Neural cell (in vitro differentiated cells): ENCODE results near the gene CABYR. TPM values are rescaled to one million over a fixed set of nuclear protein-coding genes. Genes with fewer than 3 reads are reported as not detected.

ENCODE experiments used
- H2AFZ ChIP-seq: fragments of 200-600, 300-800 bp; sonication (generic), shearing (Covaris generic); 2 replicates; pipeline ENCODE4 v1.6.0; 2014; ENCODE audit warnings: low read depth, mild to moderate bottlenecking, antibody characterized with exemption, low read length, moderate library complexity
- H3F3A ChIP-seq: fragments of 200-600 bp; shearing (Covaris generic); 2 replicates; pipeline ENCODE4 v1.6.1; 2016; ENCODE audit warnings: mild to moderate bottlenecking, moderate library complexity, mixed read lengths, antibody characterized with exemption, low read length; ENCODE audit not compliant: insufficient read depth, poor library complexity, severe bottlenecking
- H3K27ac ChIP-seq: fragments of 200-600, 300-800 bp; sonication (generic), shearing (Covaris generic); 2 replicates; pipeline ENCODE4 v1.5.1; 2014; ENCODE audit warnings: mild to moderate bottlenecking, low read length, moderate library complexity
- H3K27me3 ChIP-seq: fragments of 300-800, 200-600 bp; sonication (generic), shearing (Covaris generic); 2 replicates; pipeline ENCODE4 v1.6.0; 2014; ENCODE audit warnings: mild to moderate bottlenecking, low read depth, low read length, moderate library complexity; ENCODE audit not compliant: insufficient read depth
- H3K36me3 ChIP-seq: fragments of 300-800, 200-600 bp; sonication (generic), shearing (Covaris generic); 2 replicates; pipeline ENCODE4 v1.5.1; 2014; ENCODE audit warnings: mild to moderate bottlenecking, antibody characterized with exemption, low read length, moderate library complexity; ENCODE audit not compliant: insufficient read depth
- H3K4me2 ChIP-seq: fragments of 300-800, 200-600 bp; sonication (generic), shearing (Covaris generic); 2 replicates; pipeline ENCODE4 v1.6.0; 2014; ENCODE audit warnings: mild to moderate bottlenecking, low read length
- H3K4me3 ChIP-seq: fragments of 300-800, 200-600 bp; sonication (generic), shearing (Covaris generic); 2 replicates; pipeline ENCODE4 v1.5.1; 2014; ENCODE audit warnings: mild to moderate bottlenecking, low read length, moderate library complexity
- H3K79me2 ChIP-seq: fragments of 200-600 bp; shearing (Covaris generic); replicated peaks from 2 replicates; pipeline ENCODE4 v1.6.0; 2014; ENCODE audit warnings: mild to moderate bottlenecking, low read length, moderate library complexity; ENCODE audit not compliant: insufficient read depth
- H3K9ac ChIP-seq: fragments of 300-800, 200-600 bp; sonication (generic), shearing (Covaris generic); 2 replicates; pipeline ENCODE4 v1.6.1; 2016; ENCODE audit warnings: mild to moderate bottlenecking, low read length, mixed read lengths
- H3K9me2 ChIP-seq: fragments of 200-600 bp; shearing (Covaris generic); 2 replicates; pipeline ENCODE4 v1.6.1; 2016; ENCODE audit warnings: mild to moderate bottlenecking, low read length, mixed read lengths; ENCODE audit not compliant: insufficient read depth
- H3K9me3 ChIP-seq: fragments of 200-600, 300-800 bp; sonication (generic), shearing (Covaris generic); 2 replicates; pipeline ENCODE4 v1.6.1; 2016; ENCODE audit warnings: mild to moderate bottlenecking, mixed run types, low read length, moderate library complexity, mixed read lengths
- H4K20me1 ChIP-seq: fragments of 200-600 bp; shearing (Covaris generic); 2 replicates; pipeline ENCODE4 v1.6.1; 2016; ENCODE audit warnings: mild to moderate bottlenecking, mixed run types; ENCODE audit not compliant: insufficient read depth
- EP300 ChIP-seq: fragments of 450-650 bp; conservative IDR thresholded peaks from 2 replicates; pipeline ENCODE4 v1.6.1; 2014; ENCODE audit warnings: antibody characterized with exemption, mild to moderate bottlenecking, moderate library complexity; ENCODE audit not compliant: poor library complexity, severe bottlenecking
- EZH2 ChIP-seq: fragments of 200-600, 300-800 bp; shearing (Covaris generic), sonication (generic); IDR thresholded peaks from 2 replicates; pipeline ENCODE4 v1.6.1; 2014; ENCODE audit warnings: antibody characterized with exemption, low read length, borderline replicate concordance, mild to moderate bottlenecking; ENCODE audit not compliant: insufficient read depth, poor library complexity, severe bottlenecking
- MXI1 ChIP-seq: fragments of 450-650 bp; conservative IDR thresholded peaks from 2 replicates; pipeline ENCODE4 v1.6.1; 2014; ENCODE audit warnings: antibody characterized with exemption, mild to moderate bottlenecking; ENCODE audit not compliant: poor library complexity, severe bottlenecking
- POLR2AphosphoS5 ChIP-seq: IDR thresholded peaks from 2 replicates; pipeline ENCODE4 v1.6.1; 2012
- RAD21 ChIP-seq: fragments of 450-650 bp; conservative IDR thresholded peaks from 2 replicates; pipeline ENCODE4 v1.6.1; 2014; ENCODE audit warnings: antibody characterized with exemption, mild to moderate bottlenecking, moderate library complexity
- SMC3 ChIP-seq: fragments of 450-650 bp; conservative IDR thresholded peaks from 2 replicates; pipeline ENCODE4 v1.6.1; 2014; ENCODE audit warnings: antibody characterized with exemption, mild to moderate bottlenecking, moderate library complexity; ENCODE audit not compliant: poor library complexity
- TAF1 ChIP-seq: IDR thresholded peaks from 2 replicates; pipeline ENCODE4 v1.6.1; 2012; ENCODE audit warnings: low read depth
- polyA plus RNA-seq: library from polyadenylated mRNA; depleted of rRNA; stranded (reverse); fragments of >200 nt; gene quantifications from 2 replicates; pipeline ENCODE4 v1.2.3, GENCODE V29; 2014
- TF ChIP-seq, protein P1 (sequence below): fragments of 450-650 bp; IDR thresholded peaks from 2 replicates; pipeline ENCODE4 v1.5.1; 2014; ENCODE audit warnings: antibody characterized with exemption, mild to moderate bottlenecking, moderate library complexity; ENCODE audit not compliant: poor library complexity, severe bottlenecking
- TF ChIP-seq, protein P2 (sequence below): IDR thresholded peaks from 2 replicates; pipeline ENCODE4 v1.6.1; 2012; ENCODE audit warnings: borderline replicate concordance

Gene CABYR
- polyA plus RNA-seq, 1 donor from 2014 or later = 6.9 TPM

DNA sequence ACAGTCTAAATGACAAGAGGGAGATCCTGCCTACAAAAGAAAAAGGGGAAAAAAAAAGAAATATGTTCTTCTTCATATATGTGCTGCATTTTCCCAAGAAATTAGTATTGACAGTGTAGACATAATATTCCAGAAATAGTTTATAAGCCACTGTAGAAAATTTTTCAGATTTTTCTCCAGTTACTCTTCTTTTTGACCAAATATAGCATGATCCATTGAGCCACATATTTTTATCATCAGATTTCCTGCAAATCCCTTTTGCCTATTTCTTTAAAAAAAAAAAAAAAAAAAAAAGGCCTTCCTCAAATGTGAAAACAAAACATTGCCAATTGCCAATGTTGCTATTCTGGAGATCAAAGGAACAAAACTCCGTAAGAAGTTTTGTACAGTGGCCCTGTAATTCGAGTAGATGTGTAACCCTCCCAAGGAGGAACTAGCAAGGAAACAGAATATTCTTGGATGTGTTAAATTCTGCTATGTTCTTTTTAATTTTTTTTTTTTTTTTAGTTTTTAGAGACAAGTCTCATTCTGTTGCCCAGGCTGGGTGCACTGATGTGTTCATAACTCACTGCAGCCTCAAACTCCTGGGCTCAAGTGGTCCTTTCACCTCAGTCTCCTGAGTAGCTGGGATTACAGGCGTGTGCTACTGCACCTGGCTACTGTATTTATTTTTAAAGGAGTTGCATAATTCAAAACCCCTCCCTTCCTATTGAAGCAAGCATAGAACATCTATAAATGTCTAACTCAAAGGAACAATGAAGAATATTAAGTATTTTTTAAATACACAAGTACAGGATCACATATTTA, 12.5 kb upstream of the CABYR start:
- Histone ChIP-seq H3K4me2 (no peak overlapping the region), H3K9me3 (no peaks in the 10 kb centered on the region), H3K9me2 (no peaks in the 10 kb centered on the region), H3K36me3 (peaks cover 10% of the 10 kb centered on the region), H3K27ac (no peak overlapping the region), H4K20me1 (no peaks in the 10 kb centered on the region), H3F3A (no peaks in the 10 kb centered on the region), H3K79me2 (no peaks in the 10 kb centered on the region), H3K27me3 (no peaks in the 10 kb centered on the region), H3K9ac (no peak overlapping the region), H2AFZ (no peak overlapping the region), H3K4me3 (no peak overlapping the region)
- no peak for TF ChIP-seq POLR2AphosphoS5
- TF ChIP-seq, protein P1, sequence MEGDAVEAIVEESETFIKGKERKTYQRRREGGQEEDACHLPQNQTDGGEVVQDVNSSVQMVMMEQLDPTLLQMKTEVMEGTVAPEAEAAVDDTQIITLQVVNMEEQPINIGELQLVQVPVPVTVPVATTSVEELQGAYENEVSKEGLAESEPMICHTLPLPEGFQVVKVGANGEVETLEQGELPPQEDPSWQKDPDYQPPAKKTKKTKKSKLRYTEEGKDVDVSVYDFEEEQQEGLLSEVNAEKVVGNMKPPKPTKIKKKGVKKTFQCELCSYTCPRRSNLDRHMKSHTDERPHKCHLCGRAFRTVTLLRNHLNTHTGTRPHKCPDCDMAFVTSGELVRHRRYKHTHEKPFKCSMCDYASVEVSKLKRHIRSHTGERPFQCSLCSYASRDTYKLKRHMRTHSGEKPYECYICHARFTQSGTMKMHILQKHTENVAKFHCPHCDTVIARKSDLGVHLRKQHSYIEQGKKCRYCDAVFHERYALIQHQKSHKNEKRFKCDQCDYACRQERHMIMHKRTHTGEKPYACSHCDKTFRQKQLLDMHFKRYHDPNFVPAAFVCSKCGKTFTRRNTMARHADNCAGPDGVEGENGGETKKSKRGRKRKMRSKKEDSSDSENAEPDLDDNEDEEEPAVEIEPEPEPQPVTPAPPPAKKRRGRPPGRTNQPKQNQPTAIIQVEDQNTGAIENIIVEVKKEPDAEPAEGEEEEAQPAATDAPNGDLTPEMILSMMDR = no peak
- TF ChIP-seq EP300 = no peak
- no peak for TF ChIP-seq MXI1
- TF ChIP-seq EZH2 = no peak

DNA sequence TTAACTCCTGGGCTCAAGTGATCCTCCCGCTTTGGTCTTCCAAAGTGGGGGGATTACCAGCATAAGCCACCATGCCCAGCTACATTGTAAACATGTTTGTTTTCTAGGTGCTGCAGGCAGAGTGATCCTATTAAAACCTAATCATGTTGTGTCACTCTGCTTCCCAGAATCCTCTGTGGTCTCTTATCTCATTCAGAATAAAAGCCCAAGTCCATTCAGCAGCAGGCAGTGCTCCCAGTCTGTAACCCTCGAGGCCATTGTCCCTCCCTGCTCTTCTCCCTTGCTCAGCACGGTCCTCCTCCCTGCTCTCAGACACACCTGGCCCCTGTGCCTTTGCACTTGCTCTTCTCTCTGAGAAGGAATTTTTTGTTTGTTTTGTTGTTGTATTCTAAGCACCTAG, 11.1 kb upstream of the CABYR start:
- peaks cover 15% of the 10 kb centered on the region for H3K36me3 ChIP-seq
- H3K9ac ChIP-seq = no peak overlapping the region
- TF ChIP-seq SMC3 (no peak), RAD21 (no peak), EP300 (no peak), EZH2 (no peak), MXI1 (no peak), TAF1 (no peak), POLR2AphosphoS5 (no peak)
- TF ChIP-seq, protein P2, sequence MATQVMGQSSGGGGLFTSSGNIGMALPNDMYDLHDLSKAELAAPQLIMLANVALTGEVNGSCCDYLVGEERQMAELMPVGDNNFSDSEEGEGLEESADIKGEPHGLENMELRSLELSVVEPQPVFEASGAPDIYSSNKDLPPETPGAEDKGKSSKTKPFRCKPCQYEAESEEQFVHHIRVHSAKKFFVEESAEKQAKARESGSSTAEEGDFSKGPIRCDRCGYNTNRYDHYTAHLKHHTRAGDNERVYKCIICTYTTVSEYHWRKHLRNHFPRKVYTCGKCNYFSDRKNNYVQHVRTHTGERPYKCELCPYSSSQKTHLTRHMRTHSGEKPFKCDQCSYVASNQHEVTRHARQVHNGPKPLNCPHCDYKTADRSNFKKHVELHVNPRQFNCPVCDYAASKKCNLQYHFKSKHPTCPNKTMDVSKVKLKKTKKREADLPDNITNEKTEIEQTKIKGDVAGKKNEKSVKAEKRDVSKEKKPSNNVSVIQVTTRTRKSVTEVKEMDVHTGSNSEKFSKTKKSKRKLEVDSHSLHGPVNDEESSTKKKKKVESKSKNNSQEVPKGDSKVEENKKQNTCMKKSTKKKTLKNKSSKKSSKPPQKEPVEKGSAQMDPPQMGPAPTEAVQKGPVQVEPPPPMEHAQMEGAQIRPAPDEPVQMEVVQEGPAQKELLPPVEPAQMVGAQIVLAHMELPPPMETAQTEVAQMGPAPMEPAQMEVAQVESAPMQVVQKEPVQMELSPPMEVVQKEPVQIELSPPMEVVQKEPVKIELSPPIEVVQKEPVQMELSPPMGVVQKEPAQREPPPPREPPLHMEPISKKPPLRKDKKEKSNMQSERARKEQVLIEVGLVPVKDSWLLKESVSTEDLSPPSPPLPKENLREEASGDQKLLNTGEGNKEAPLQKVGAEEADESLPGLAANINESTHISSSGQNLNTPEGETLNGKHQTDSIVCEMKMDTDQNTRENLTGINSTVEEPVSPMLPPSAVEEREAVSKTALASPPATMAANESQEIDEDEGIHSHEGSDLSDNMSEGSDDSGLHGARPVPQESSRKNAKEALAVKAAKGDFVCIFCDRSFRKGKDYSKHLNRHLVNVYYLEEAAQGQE = no peak
- TF ChIP-seq, protein P1 = no peak
- no peak overlapping the region for H3K4me2 ChIP-seq
- no peaks in the 10 kb centered on the region for H4K20me1 ChIP-seq
- H3K27ac ChIP-seq = no peak overlapping the region
- no peaks in the 10 kb centered on the region for H3F3A ChIP-seq
- H2AFZ ChIP-seq = no peak overlapping the region
- H3K9me3 ChIP-seq = no peaks in the 10 kb centered on the region
- H3K4me3 ChIP-seq = no peak overlapping the region
- H3K27me3 ChIP-seq = no peaks in the 10 kb centered on the region
- H3K9me2 ChIP-seq = no peaks in the 10 kb centered on the region
- H3K79me2 ChIP-seq = no peaks in the 10 kb centered on the region
